CD4-positive, alpha-beta T cell treated with Interleukin-12 subunit alpha and Interleukin-12 subunit beta, for 1 hour (primary cell): ENCODE results near the gene PROX2.

Experiments used
- DNase-seq: peaks from one replicate; pipeline ENCODE4 v3.0.0-alpha.2; 2020

Gene PROX2

DNA sequence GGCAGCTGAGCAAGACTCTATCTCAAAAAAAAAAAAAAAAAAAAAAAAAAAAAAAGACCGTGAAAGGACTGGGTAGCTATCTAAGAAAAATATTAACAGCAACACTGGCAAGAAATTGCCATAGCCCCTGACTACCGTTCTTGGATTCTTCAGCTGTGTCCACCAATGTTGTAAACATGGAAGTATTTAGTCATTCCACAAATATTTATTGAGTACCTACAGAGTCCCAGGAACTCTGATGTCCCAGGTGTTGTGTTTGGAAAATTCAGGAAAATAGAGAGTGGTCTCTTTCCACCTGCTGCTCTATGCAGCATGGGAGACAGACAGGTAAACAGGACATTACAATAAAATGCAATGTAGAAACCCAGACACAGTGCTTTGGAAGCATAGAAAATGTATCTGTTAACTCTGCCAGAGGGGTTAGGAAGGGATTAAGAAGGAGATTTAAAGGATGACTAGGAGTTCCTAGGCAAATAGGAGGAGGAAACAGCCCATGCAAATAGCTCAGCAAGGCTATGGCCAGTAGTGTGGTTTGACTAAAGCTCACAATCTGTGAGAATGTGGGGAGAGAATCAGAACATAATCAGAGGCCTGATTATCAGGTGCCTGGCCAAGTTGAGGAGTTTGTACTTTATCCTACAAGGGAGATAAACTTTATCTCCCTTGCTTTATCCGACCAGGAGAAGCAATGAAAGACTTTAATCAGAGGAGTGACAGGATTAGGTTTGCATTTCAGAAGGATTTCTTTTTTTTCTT, 3.7 kb upstream of the PROX2 start:
- DNase-seq: no peak

DNA sequence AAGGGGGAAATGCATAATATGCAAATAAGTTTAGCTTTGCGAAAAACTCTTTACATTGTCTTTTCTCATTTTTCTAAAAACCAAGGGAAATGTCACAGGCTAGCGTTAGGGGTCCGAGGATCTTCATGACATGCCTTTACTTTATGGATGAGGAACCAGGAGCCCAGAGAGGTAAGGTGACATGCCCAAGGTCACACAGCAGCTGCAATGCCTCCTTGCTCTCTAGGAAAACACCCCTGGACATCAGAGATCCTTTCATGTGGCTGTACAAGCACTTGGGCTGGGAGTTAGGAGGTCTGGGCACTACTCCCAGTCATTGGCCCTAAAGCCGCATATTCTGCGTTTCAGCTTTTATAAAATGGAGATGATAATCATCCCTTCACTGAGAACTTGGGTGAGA, 741 bp downstream of the PROX2 start:
- no peak for DNase-seq

DNA sequence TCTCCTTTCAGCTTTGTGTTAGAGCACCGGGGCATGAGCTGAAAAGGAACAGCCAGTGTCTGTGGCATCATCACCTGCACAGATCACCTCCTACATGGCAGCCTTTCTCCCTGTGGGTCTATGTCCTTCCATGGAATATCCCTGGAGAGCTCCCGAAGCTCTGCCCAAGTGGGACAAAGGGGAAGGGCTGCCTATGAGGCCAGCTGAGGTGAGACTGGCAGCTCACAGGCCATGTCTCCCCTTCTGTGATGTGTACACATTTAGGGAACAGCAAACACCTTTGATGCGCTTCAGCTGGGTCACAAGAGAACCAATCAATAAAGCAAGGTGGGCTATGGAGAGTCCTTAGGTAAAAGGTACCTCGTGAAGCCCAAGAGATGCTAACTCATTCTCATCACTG, 4.1 kb downstream of the PROX2 start:
- no peak for DNase-seq

DNA sequence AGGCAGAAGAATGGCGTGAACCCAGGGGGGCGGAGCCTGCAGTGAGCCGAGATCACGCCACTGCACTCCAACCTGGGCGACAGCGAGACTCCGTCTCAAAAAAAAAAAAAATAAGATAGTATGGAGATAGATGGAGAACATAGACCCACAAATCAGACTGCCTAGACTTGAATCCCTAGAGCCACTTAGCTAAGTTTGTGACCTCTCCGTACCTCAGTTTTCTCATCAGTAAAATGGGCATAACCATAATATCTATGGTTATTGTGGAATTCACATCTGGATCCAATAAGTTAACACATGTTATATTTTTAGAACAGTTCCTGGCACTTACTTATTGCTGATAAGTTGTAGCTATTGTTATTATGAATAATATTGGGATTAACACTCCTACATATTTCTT, 7.2 kb downstream of the PROX2 start:
- no peak for DNase-seq

DNA sequence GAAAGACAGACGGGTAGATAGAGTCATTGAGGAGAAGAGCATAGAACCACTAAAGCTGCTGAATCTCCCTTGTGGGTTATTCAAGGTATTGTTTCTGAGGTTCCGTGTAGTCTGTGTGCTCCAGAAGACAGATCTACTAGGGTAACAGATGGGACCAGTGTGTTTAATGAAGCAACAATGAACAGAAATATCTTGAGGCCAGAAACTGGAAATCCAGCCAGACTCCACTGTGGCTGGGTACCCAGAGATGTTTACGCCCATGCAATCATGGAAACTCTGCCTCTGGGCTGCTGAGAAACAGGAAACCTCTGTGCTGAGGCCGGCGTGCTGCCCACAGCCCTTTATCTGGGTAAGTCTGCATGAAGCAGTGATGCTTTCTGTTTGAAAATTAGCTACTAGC, 8.3 kb downstream of the PROX2 start:
- DNase-seq: peak; percentile 45

DNA sequence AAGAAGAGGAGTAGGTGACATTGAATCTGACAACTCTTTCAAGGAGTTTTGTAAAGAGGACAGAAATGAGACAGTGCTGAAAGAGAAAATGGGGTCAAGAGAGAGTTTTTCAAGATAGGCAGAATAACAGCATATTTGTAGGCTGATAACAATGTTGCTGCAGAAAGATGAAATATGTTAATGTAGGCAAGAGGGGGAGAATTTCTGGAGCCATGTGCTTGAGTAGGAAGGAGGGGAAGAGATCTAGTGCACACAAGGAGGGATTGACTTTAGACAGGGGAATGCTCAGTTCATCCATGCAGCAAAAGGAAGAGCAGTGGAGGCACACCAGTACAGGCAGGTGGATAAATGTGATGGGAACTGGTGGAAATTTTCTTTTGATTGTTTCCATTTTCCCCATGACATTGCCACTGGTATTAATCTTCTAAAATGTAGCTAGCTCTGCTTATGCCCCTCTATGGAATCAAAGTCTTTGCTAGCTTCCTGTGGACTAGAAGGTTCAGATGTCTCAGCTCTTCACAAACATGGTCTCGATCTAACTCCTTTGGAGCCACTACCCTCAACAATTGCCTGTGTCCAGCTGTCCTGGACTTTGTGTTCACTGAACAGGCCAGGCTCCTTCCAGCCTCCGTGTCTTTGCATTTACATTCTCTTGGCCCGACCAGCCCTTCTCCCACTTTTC, 9.1 kb downstream of the PROX2 start:
- no peak for DNase-seq

DNA sequence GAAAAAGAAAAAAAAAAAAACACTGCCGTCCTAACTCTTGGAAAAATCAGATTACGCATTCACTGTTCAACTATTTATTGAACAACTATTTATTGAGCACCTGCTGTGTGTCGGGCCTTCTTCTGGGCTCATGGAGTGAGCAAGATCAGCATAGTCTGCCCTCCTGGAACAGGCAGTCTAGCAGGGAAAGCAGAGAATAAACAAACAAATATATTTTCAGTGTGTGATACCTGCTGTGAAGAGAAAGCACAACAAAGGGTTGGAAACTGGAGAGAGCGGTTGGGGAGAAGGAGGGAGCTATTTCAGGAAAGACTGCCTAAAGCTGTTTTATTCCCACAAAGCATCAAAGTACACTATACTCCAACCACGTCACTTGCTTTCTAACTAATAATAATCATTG, 10.8 kb downstream of the PROX2 start:
- DNase-seq: no peak

DNA sequence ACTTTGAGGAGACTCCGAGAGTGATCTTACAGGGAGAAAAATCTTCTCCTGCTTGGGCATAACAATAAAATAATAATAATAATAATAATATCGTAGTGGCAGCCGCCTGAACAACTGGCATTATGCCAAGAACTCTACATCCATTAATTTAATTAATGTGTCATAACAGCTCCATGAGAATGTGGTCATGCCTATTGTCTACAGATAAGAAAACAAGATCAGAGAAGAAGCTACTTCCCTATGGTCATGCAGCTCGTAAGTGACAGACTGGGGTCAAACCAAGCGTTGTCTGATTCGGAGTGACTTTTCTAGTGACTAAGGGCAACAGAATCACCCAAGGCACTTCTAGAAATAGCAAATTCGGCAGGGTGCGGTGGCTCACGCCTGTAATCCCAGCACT, 11.7 kb downstream of the PROX2 start:
- DNase-seq: no peak

DNA sequence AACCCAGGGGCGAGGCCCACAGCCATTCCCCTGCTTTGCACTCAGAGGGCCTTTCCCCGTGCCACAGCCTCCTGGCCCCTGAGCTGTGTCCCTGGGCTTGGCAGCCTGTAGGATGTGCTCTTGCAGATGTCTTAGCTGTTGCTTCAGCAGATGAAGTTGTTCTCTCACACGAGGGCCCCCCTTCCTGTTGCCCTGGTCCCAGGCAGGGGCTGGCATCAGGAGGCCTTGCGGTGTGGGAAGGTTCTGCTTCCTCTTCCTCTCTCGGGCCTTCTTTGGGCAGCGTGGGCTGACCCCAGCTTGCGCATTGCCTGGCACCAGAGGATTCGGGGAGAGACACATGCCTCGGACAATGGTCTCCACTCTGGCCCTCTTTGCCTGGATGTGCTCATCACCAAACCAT, 12.7 kb downstream of the PROX2 start:
- no peak for DNase-seq

DNA sequence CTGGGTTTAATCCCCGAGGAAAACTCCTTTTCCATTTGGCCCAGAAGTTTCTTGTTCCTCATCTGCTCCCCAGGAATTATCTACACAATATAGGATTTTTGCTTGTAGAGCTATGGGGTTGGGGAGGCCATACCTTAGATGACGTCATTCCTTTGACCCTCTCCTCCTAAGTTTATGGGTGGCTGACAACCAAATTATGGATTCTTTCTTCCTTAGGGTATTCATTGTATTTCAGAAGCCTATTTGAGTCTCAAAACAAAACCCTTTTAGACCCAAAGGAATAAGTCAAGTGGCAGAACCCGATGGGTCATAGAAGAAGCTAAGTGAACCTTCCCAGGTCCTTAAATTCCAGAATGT, 14.2 kb downstream of the PROX2 start:
- no peak for DNase-seq

DNA sequence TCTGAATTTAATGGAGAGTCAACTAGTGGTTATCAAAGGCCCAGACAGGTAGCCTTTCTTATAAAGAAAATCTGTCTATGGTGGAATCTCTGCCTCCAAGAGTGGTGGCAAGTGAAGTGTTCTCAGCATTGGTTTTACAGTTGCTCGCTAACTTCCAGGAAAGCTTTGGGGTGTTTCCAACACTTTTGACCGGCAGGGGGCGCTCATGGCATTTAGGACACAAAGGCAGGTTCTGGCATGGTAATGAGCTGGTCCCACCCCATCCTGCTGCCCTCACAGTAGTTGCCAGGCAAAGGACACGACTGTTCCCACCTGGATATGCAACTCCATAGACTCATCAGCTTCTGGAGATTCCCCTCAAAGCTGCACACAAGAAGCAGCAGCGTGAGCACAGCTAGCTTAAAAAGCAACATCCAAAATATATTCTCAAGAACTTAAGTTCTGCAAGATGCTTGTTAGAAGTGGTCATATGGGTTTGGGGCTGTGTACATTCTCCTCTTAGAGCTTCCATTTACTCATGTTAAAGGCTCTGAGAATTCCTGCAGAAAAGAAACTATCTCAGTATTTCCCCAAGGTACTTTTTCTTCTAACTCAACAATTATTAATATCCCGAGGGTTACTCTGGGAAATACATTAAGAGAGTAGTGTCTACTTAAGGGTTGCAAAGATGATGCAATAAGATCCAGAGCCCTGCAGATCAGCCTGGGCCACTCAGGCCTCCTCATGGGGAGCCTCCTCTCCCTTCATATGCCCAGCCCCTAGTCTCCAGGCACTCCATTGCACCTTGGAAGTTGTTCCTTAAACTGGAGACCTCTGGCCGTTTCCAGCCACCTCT, 14.8 kb downstream of the PROX2 start:
- peak; percentile 89 for DNase-seq

DNA sequence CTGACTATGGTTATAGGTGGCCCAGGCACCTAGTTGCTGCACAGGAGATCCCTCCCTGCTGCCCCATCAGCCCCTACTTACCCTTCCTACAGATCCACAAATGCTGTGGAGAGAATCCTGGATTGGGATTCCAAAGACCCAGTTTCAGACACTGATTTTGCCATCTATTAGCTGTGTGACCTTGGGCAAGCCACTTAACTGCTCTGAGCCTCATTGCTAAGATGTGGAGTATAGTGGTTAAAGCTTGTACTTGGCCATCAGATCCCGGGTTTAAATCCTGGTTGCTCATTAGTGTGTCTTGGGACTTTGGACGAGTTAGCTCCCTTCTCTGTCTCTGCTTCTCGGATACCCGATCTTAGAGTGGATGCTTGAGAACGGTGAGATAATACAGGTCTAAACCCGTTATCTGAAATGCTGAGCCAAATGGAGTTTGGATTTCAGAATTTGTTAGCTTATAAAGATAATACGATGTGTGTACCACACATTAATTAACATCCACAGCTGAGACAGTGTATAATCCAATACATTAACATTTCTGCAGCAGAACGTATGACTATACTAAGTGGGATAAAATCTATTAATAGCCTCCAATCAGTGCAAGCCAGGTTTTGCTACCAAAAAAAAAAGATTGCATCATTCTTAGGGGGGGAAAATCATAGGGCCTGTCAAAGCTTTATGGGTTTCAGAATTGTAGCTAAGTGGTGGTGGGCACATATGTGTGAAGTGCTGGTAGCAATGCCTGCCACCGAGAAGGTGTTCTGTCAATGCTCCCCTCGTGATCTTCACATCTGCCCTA, 16.0 kb downstream of the PROX2 start:
- DNase-seq: no peak

DNA sequence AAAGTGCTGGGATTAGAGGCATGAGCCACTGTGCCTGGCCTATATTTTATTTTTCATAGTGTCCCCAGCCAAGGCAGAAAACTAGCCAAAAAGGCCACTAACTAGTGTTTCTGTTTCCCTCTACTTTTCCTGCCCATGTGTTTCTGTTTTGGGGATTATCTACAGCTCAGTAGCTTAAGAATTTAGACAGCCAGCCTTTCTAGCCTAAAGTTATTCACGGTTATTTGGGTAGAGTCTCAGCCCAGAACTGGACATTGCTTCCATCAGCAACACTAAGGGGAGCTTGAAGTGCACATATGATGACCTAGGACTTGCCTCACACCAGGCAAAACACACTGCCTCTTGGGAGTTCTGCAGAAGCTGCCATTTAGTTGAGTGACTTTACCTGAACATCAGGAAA, 17.9 kb downstream of the PROX2 start:
- no peak for DNase-seq

DNA sequence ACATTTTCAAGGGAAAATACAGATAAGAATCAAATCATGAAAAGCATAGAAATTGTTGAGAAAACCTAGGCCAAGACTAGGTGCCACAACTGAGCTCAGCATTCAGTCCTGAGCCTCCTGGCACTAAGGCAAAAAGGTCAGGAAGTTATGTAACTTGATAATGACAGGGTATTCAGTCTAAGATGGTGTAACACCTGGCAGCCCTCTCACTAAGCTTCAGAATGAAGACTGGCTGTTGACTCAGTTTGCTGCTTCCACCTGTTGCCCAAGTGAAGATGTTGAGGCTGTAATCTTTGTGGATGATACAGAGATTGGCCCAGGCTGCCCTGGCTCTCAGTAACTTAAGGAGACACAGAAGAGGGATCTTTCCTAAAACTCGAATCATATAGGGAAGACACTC, 19.6 kb downstream of the PROX2 start:
- no peak for DNase-seq

DNA sequence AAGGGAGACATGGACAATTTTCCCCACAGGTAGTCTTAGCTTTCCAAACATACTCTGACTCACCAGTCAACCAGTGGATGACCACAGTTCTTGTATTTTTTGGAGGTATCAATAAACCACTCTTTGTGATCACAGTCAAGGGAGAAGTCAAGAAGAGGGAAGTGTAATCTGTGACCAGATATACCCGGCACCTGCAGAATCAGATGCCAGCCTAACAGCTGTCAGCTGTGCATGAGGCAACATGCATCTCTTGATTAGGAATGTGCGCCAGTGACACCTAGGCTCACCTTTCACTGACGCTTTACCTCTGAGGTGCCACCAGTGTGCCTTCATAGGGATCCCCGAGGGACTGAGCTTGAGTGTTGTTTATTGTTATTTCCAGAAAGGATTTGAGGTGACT, 20.0 kb downstream of the PROX2 start:
- no peak for DNase-seq

DNA sequence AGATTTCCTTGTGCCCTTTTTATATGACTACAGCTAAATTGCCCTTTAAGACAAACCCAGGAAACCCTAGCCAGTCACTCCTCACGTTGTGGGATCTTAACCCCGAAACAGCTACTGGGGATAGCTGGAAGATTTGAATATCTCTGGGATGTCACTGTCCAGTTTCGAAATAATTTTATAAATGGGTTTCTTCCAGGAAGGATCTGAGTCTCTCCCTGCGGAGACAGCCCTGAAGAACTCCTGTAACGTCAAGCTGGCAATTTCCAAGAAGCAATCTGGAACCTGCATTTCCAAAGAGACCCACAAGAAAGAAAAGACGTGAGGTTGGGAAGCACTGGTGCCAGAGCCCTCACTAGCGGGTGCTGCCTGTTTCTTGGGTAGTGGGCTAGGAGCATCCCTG, 20.9 kb downstream of the PROX2 start:
- DNase-seq: no peak

DNA sequence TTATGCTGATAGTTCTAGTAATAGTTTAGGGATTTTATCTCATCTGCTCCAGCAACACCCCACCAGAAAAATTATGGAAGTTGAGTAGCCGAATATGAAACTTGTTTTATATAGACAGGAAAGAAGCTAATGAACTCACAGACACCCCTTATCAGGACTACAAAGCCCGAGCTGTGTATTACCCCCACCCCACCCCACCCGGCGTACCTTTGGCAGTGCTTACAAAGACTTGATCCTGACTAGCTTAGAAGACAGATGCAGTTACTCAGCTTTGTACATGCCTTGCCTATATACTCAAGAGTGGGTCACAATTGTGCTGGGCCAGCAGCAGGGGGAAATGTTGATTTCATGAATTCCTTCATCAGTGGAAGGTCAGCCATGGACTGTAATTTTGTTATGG, 22.4 kb downstream of the PROX2 start:
- DNase-seq: no peak

DNA sequence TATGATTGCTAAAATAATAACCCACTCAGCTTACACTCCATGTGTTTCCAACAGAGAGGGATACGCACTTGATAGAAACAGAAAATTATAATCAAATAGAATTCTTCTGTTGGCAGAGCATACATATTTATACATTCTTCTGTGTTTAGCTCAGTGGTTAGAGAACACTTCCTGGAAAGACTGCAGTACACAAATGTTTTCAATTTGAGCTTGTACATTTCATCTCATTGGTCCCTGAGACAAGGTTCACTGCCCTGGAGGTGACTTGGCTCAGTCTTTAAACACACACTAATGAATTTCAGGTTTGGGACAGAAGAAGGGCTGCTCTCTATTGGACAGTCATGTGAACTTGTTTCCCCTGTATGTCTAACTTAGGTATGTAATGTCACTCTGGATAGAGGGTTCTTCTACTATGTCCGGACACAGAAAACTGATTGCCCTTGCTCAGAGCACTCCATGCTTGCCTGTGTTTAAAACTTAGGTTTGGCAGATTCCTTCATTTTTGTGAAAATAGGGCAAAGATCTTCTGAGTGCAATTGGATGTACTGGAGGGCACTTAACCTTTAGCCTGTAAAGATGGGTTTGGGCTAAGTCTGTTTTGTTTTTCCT, 22.9 kb downstream of the PROX2 start:
- no peak for DNase-seq

DNA sequence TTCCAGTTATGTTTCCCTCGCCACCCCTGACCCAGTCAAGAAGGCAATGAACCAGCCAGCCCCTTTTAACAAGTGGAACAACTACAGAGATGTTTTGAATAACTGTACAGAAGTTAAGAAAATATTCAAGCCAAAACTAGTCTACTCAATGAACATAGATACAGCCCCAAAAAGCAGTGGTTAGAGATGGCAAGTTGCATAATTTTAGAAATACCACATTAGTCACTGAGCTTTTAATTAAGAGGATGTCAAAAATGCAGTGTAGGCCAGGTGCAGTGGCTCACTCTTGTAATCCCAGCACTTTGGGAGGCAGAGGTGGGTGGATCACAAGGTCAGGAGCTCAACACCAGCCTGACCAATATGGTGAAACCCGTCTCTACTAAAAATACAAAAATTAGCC, 27.2 kb downstream of the PROX2 start:
- no peak for DNase-seq

DNA sequence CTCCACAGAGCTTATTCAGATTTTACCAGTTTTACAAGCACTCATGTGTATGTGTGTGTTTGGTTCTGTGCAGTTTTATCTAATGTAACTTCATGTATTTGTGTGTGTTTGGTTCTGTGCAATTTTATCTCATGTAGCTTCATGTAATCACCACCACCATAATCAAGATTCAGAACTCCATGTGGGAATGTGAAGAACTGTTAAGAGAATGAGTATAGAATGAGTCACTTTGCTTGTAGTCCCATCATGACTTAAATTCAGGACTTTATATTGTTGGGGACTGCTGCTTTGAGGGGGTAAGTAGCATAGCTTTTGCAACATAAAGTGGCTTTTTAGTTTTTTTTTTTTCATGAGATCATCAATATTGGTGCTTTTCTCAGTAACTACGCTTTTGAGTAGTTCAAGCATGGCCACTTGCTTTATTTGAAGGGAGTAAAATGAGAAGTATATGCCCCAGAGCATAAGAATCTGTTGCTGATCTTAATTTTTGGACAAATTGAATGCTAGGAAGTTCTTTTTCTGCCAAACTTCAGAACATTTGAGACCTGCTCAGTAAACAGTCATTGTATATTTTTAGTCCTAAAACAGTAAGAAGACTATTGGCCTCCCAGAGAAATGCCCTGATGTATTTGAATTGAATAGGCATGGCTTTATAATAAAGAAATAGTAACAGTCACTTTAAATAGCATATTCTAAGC, 28.8 kb downstream of the PROX2 start:
- no peak for DNase-seq

DNA sequence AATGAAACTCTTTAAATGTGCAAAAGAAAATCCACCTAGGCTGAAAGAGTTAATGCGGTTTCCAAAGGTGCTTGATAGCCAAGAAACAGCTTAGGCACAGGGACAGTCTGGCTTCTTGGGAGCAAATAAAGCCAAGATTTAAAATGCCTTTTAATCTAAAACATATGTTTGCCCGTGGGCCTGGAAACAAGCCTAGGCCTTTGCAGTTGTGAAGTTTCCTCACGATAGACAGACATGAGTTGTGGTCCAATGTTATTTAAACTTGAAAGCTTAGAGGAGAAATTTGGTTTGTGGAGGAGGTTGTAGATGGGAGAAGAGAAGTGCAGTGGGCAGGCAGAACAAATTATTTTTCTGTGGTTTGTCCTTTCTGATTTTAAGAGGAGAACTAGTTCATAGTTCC, 29.8 kb downstream of the PROX2 start:
- no peak for DNase-seq

DNA sequence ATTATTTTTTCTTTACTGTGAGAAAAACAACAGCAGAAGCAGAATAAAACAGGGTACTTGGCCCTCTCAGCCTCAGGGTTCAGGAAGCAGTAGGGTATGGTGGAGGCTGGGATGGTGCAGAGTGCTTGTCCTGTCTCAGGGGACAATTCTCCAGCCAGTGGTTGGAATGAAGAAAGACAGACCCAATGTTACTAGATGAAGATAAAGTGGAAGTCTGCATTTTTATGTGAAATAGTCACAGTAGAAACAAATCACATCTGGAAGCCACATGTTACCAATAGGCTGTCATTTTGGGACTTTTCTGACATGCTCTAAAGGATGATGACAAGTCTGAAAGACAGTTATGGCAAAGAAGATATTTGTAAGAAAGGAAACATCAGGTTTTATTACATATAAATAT, 32.3 kb downstream of the PROX2 start:
- DNase-seq: no peak
